Head of caudate nucleus (tissue), 42 donors: ENCODE data around the gene WAC.

Experiments used
- DNase-seq, 42 donors: peaks; one replicate each; pipeline versions ENCODE4 v3.0.0 to v3.0.0-alpha.2; 2020 to 2021; ENCODE audit warnings: mixed read lengths in 7 of 42
- intact Hi-C: fragments of 100-400 bp; cut with DNase I; formaldehyde crosslinking; loops from one replicate; pipeline ENCODE4 v1.15.0; 2022

WAC gene

GRCh38 chr10:28523725-28524252 is 9.1 kb upstream of the WAC start:
- intact Hi-C loops = no loop called here
- no peak for DNase-seq

DNA sequence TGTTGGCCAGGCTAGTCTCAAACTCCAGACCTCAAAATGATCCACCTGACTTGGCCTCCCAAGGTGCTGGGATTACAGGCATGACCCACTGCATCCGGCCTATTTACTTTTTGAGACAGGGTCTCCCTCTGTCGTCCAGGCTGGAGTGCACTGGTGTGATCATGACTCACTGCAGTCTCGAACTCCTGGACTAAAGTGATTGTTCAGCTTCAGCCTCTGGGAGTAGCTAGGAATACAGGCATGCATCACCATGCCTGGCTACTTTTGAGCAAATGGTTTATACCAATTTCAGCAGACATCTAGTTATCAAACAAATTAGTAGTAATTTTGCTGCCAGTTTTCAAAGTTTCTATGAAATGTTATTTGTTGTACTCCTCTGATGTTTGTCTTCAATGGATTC is 2.2 kb upstream of the WAC start:
- DNase-seq = no peak
- intact Hi-C loops = loop anchor here (10.0 kb wide), 2 partner anchors 226 to 1026 kb away; partner anchors contain the start of genes MPP7 and RAB18

- DNase-seq = no peak
- intact Hi-C loops = loop anchor here (10.0 kb wide), 2 partner anchors 228 to 1028 kb away; partner anchors contain the start of genes MPP7 and RAB18
Measured at GRCh38 chr10:28533186-28533564, 257 bp downstream of the WAC start.

DNA sequence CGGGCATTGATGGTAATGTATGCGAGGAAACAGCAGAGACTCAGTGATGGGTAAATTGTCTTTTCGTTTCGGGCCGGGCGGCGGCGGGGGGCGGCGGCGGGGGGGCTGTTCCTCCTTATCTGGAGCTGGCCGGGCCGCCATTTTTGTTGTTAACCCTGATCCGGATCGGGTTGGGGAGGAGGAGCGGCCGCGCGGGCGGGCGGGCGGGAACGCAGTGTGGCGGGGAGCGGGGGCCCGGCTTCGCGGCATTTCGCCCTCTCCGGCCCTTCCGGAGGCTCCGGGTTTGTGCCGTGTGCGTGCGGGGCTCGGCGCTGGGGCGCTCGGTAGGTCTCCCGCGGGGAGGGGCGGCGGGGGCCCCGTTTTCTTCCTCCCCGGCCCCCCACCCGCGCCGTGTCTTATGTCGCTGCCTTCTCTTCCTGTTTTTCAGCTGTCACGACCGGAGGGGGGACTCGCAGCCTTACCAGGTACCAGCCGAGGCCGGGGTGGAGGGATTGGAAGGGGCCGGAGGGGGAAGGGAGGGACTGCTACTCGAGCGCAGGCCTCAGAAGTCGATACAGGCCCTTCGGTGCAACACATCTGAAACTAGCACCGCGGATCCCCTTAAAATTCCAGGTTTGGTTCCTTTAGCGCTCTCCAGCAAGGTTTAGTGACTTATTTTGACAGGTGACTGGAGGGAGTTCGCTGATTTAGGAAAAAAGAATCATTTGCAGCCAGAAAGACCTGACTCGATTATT is 820 bp downstream of the WAC start:
- intact Hi-C loops = loop anchor here (10.0 kb wide), 2 partner anchors 229 to 1029 kb away; partner anchors contain the start of genes MPP7 and RAB18
- peak; percentile 55 to 90 (median 76) for DNase-seq

GRCh38 chr10:28535846-28536245 is 2.9 kb downstream of the WAC start:
- intact Hi-C loops = loop anchor here (10.0 kb wide), 2 partner anchors 231 to 1031 kb away; partner anchors contain the start of genes MPP7 and RAB18
- DNase-seq = no peak

DNA sequence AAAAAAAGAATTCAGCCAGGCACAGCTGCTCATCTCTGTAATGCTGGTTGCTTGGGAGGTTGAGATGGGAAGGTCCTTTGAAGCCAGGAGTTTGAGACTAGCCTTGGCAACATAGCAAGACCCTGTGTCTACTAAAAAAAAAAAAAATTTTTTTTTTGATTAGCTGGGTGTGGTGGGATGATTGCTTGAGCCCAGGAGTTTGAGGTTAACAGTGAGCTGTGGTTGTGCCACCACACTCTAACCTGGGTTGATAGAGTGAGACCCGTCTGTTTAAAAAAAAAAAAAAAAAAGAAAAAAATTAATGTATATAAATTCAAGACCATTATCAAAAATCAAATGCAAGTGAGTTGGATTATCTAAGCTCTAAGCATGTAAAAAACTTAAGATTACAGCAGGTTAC is 5.7 kb downstream of the WAC start:
- DNase-seq = no peak
- intact Hi-C loops = loop anchor here (10.0 kb wide), 2 partner anchors 234 to 1034 kb away; partner anchors contain the start of genes MPP7 and RAB18

GRCh38 chr10:28540145-28540544 is 7.2 kb downstream of the WAC start:
- intact Hi-C loops = no loop called here
- DNase-seq = no peak

GRCh38 chr10:28541717-28542365 is 8.9 kb downstream of the WAC start:
- peak in 1 of 42 donors; percentile 6 for DNase-seq
- intact Hi-C loops = no loop called here

- intact Hi-C loops = no loop called here
- no peak for DNase-seq
Measured at GRCh38 chr10:28542728-28543127, 9.8 kb downstream of the WAC start.

DNA sequence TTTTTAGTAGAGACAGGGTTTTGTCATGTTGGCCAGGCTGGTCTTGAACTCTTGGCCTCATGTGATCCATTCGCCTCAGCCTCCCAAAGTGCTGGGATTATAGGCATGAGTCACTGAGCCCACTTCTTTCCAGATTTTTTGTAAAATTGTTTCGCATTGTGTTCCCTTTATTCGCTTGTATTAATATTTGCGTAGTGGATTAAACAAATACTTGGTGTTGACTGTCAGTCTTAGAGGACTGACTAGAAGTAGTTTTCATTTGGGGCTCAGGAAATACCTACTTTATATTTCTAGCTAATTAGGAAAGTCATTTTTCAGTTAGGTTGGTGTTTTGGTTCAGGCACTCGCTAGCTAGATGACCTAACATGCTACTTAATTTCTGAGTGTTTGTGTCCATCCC is 11.1 kb downstream of the WAC start:
- DNase-seq = no peak
- intact Hi-C loops = no loop called here

GRCh38 chr10:28545967-28546644 is 13.2 kb downstream of the WAC start:
- intact Hi-C loops = no loop called here
- DNase-seq = no peak

- DNase-seq = no peak
- intact Hi-C loops = no loop called here
Measured at GRCh38 chr10:28548781-28549498, 16.0 kb downstream of the WAC start.

- DNase-seq = no peak
- intact Hi-C loops = no loop called here
Measured at GRCh38 chr10:28551086-28551485, 18.2 kb downstream of the WAC start.

- intact Hi-C loops = no loop called here
- DNase-seq = no peak
Measured at GRCh38 chr10:28552775-28553174, 19.9 kb downstream of the WAC start.

DNA sequence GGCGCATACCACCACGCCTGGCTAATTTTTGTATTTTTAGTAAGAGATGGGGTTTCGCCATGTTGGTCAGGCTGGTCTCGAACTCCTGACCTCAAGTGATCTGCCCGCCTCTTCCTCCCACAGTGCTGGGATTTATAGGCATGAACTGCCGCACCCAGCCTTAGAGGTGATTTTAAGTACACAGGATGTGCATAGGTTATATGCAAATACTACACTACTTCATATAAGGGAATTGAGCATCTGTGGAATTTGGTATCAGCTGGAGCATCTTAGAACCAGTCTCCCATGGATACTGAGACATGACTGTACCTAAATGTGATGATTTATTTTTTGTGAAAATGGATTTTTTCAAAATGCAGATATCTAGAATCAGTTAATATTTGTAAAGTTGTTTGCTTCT is 21.1 kb downstream of the WAC start:
- DNase-seq = no peak
- intact Hi-C loops = no loop called here

DNA sequence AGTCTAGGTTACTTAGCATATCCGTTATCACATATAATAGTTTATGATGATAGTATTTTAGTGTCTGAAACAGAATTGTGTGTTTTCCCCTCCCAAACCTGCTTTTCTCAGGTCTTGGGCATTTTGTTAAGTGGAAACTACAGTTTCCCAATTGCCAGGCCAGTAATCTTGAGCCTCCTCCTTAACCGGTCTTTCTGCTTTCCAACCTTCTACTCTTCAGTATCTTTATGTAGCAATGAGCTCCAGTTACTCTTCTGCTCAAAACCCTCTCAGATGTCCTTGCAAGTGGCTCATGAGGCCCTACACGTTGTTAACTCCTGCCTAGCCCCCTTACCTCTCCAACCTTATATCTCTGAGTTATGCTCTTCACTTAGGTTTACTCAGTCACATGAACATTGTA is 22.0 kb downstream of the WAC start:
- intact Hi-C loops = no loop called here
- DNase-seq = no peak

DNA sequence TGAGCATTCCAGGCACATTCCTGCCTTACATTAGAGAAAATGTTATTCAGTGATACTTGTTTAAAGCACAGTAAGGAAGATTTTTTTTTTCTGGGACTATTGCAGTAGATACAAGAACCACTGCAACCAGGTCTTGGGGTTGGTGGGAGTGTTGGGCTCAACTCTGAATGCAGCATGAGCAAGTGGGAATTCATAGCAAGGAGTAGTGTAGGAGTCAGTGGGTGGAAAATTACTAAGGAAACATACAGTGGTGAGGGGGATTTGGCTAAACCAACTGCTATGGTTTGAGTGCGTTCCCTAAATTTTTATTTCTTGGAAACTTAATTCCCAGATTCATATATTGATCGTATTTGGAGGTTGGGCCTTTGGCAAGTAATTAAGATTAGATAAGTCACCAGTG is 22.4 kb downstream of the WAC start:
- intact Hi-C loops = no loop called here
- no peak for DNase-seq

GRCh38 chr10:28556142-28556541 is 23.2 kb downstream of the WAC start:
- intact Hi-C loops = no loop called here
- no peak for DNase-seq

- intact Hi-C loops = no loop called here
- DNase-seq = no peak
Measured at GRCh38 chr10:28558186-28558585, 25.3 kb downstream of the WAC start.
